Immature natural killer cell (primary cell): ENCODE results near the gene ERCC5. TPM values are rescaled to one million over a fixed set of nuclear protein-coding genes. Genes with fewer than 3 reads are reported as not detected.

Experiments used
- DNase-seq, 3 donors: peaks; one replicate each; pipeline ENCODE4 v3.0.0; 2022; ENCODE audit warnings: mixed read lengths in 1 of 3
- H3K27ac Mint-ChIP-seq, 6 donors: one replicate each; pipeline ENCODE4 v1.8.0; 2020; ENCODE audit warnings: mixed read lengths in 6 of 6, mild to moderate bottlenecking in 5 of 6, inconsistent platforms in 4 of 6, moderate library complexity in 3 of 6
- H3K27me3 Mint-ChIP-seq, 3 donors: one replicate each; pipeline ENCODE4 v1.8.0; 2020 to 2021; ENCODE audit warnings: low read depth in 3 of 3, mild to moderate bottlenecking in 3 of 3, mixed read lengths in 3 of 3, moderate library complexity in 3 of 3, inconsistent platforms in 1 of 3
- H3K36me3 Mint-ChIP-seq, 3 donors: one replicate each; pipeline ENCODE4 v1.8.0; 2020; ENCODE audit warnings: mixed read lengths in 3 of 3, inconsistent platforms in 2 of 3, mild to moderate bottlenecking in 2 of 3
- H3K4me1 Mint-ChIP-seq, 2 donors: one replicate each; pipeline ENCODE4 v1.8.0; 2020; ENCODE audit warnings: inconsistent platforms in 2 of 2, mild to moderate bottlenecking in 2 of 2, mixed read lengths in 2 of 2, moderate library complexity in 1 of 2
- H3K4me3 Mint-ChIP-seq, 5 donors: one replicate each; pipeline ENCODE4 v1.8.0; 2020; ENCODE audit warnings: mild to moderate bottlenecking in 5 of 5, mixed read lengths in 5 of 5, inconsistent platforms in 3 of 5, moderate library complexity in 3 of 5
- H3K9me3 Mint-ChIP-seq, 6 donors: one replicate each; pipeline ENCODE4 v1.8.0; 2020; ENCODE audit warnings: mild to moderate bottlenecking in 6 of 6, mixed read lengths in 6 of 6, inconsistent platforms in 4 of 6, moderate library complexity in 3 of 6
- polyA plus RNA-seq, 3 donors: library from polyadenylated mRNA; unstranded; fragments of 300-500 nt; fragmentation: Illumina TruSeq; gene quantifications; one replicate each; pipeline ENCODE4 v1.2.3, GENCODE V29; 2021

Gene ERCC5
- polyA plus RNA-seq, 3 donors from 2014 or later: 24.2 to 67.6 (median 36.3) TPM

GRCh38 chr13:102852556-102852955 is 6.7 kb downstream of the ERCC5 start:
- Mint-ChIP-seq H3K4me3 (no peak overlapping the region), H3K27ac (peak overlapping the region in 4 of 6 donors; percentile 7 to 87 (median 72)), H3K4me1 (peaks cover 45 to 83% of the 10 kb centered on the region in 2 donors), H3K9me3 (no peaks in the 10 kb centered on the region), H3K27me3 (peaks cover 0 to 1% (median 0%) of the 10 kb centered on the region in 3 donors), H3K36me3 (peaks cover 8 to 33% (median 20%) of the 10 kb centered on the region in 3 donors)
- DNase-seq: no peak

GRCh38 chr13:102854675-102855074 is 8.8 kb downstream of the ERCC5 start:
- peak in 2 of 3 donors; percentile 24 to 36 for DNase-seq
- Mint-ChIP-seq H3K27me3 (peaks cover 0 to 1% (median 0%) of the 10 kb centered on the region in 3 donors), H3K4me1 (peaks cover 34 to 74% of the 10 kb centered on the region in 2 donors), H3K36me3 (peaks cover 12 to 52% (median 34%) of the 10 kb centered on the region in 3 donors), H3K4me3 (peak overlapping the region in 4 of 5 donors; percentile 38 to 75 (median 62)), H3K9me3 (no peaks in the 10 kb centered on the region), H3K27ac (peak overlapping the region in 5 of 6 donors; percentile 78 to 95 (median 92))

- no peaks in the 10 kb centered on the region for H3K9me3 Mint-ChIP-seq
These were observed 10.7 kb downstream of the ERCC5 start for GRCh38 chr13:102856557-102856956.

GRCh38 chr13:102862624-102863210 is 16.9 kb downstream of the ERCC5 start:
- H3K27me3 Mint-ChIP-seq: peaks cover 0 to 3% (median 0%) of the 10 kb centered on the region in 3 donors
- peak overlapping the region in 2 of 6 donors; percentile 3 to 17 for H3K27ac Mint-ChIP-seq
- H3K36me3 Mint-ChIP-seq: peaks cover 12 to 78% (median 50%) of the 10 kb centered on the region in 3 donors
- H3K4me1 Mint-ChIP-seq: peaks cover 23 to 54% of the 10 kb centered on the region in 2 donors
- DNase-seq: no peak
- H3K4me3 Mint-ChIP-seq: no peak overlapping the region
- H3K9me3 Mint-ChIP-seq: no peaks in the 10 kb centered on the region

More at GRCh38 chr13:102856557-102856956, 10.7 kb downstream of the ERCC5 start:
- Mint-ChIP-seq H3K27ac (no peak overlapping the region), H3K27me3 (peaks cover 0 to 1% (median 0%) of the 10 kb centered on the region in 3 donors), H3K4me3 (no peak overlapping the region), H3K4me1 (peaks cover 25 to 65% of the 10 kb centered on the region in 2 donors), H3K36me3 (peaks cover 13 to 60% (median 39%) of the 10 kb centered on the region in 3 donors)
- DNase-seq: no peak

- Mint-ChIP-seq H3K4me1 (peaks cover 23 to 50% of the 10 kb centered on the region in 2 donors), H3K9me3 (no peaks in the 10 kb centered on the region), H3K27ac (peak overlapping the region in 1 of 6 donors; percentile 35), H3K36me3 (peaks cover 16 to 74% (median 50%) of the 10 kb centered on the region in 3 donors), H3K27me3 (peaks cover 0 to 3% (median 0%) of the 10 kb centered on the region in 3 donors), H3K4me3 (no peak overlapping the region)
- DNase-seq: no peak
These were observed 17.8 kb downstream of the ERCC5 start for GRCh38 chr13:102863590-102863989.

GRCh38 chr13:102868366-102868936 is 22.6 kb downstream of the ERCC5 start:
- H3K4me3 Mint-ChIP-seq: no peak overlapping the region

GRCh38 chr13:102869948-102870676 is 24.3 kb downstream of the ERCC5 start:
- Mint-ChIP-seq H3K27me3 (peaks cover 0 to 3% (median 0%) of the 10 kb centered on the region in 3 donors), H3K4me1 (peaks cover 18 to 29% of the 10 kb centered on the region in 2 donors), H3K36me3 (peaks cover 12 to 49% (median 34%) of the 10 kb centered on the region in 3 donors), H3K9me3 (no peaks in the 10 kb centered on the region), H3K4me3 (no peak overlapping the region), H3K27ac (peak overlapping the region in 5 of 6 donors; percentile 19 to 82 (median 73))
- DNase-seq: no peak

More at GRCh38 chr13:102868366-102868936, 22.6 kb downstream of the ERCC5 start:
- no peak for DNase-seq
- no peaks in the 10 kb centered on the region for H3K9me3 Mint-ChIP-seq
- peak overlapping the region in 2 of 6 donors; percentile 20 to 43 for H3K27ac Mint-ChIP-seq
- peaks cover 0 to 3% (median 0%) of the 10 kb centered on the region in 3 donors for H3K27me3 Mint-ChIP-seq
- H3K4me1 Mint-ChIP-seq: peaks cover 32 to 42% of the 10 kb centered on the region in 2 donors
- H3K36me3 Mint-ChIP-seq: peaks cover 12 to 54% (median 39%) of the 10 kb centered on the region in 3 donors

- peaks cover 13 to 50% (median 36%) of the 10 kb centered on the region in 3 donors for H3K36me3 Mint-ChIP-seq
- H3K27ac Mint-ChIP-seq: peak overlapping the region in 5 of 6 donors; percentile 46 to 82 (median 73)
- no peaks in the 10 kb centered on the region for H3K9me3 Mint-ChIP-seq
- peaks cover 14 to 23% of the 10 kb centered on the region in 2 donors for H3K4me1 Mint-ChIP-seq
- H3K4me3 Mint-ChIP-seq: no peak overlapping the region
- peak; percentile 23 to 37 (median 34) for DNase-seq
- peaks cover 0 to 3% (median 0%) of the 10 kb centered on the region in 3 donors for H3K27me3 Mint-ChIP-seq
These were observed 25.0 kb downstream of the ERCC5 start for GRCh38 chr13:102870677-102871415.

- Mint-ChIP-seq H3K9me3 (no peaks in the 10 kb centered on the region), H3K36me3 (peaks cover 17 to 49% (median 39%) of the 10 kb centered on the region in 3 donors), H3K27me3 (peaks cover 0 to under 1% (median 0%) of the 10 kb centered on the region in 3 donors), H3K4me1 (peaks cover 14 to 22% of the 10 kb centered on the region in 2 donors), H3K4me3 (no peak overlapping the region), H3K27ac (peak overlapping the region in 2 of 6 donors; percentile 2 to 24)
- DNase-seq: no peak
These were observed 26.3 kb downstream of the ERCC5 start for GRCh38 chr13:102872131-102872530.

- Mint-ChIP-seq H3K36me3 (peaks cover 15 to 49% (median 35%) of the 10 kb centered on the region in 3 donors), H3K9me3 (no peaks in the 10 kb centered on the region), H3K27ac (peak overlapping the region in 4 of 6 donors; percentile 9 to 80 (median 44)), H3K4me1 (peaks cover 14 to 22% of the 10 kb centered on the region in 2 donors), H3K4me3 (no peak overlapping the region), H3K27me3 (no peaks in the 10 kb centered on the region)
- DNase-seq: no peak
These were observed 26.7 kb downstream of the ERCC5 start for GRCh38 chr13:102872531-102872930.

GRCh38 chr13:102873653-102874052 is 27.8 kb downstream of the ERCC5 start:
- Mint-ChIP-seq H3K36me3 (peaks cover 9 to 51% (median 29%) of the 10 kb centered on the region in 3 donors), H3K27ac (peak overlapping the region in 1 of 6 donors; percentile 42), H3K9me3 (no peaks in the 10 kb centered on the region), H3K27me3 (no peaks in the 10 kb centered on the region), H3K4me3 (no peak overlapping the region), H3K4me1 (peaks cover 14 to 22% of the 10 kb centered on the region in 2 donors)
- no peak for DNase-seq

GRCh38 chr13:102875256-102875655 is 29.4 kb downstream of the ERCC5 start:
- H3K4me3 Mint-ChIP-seq: no peak overlapping the region
- H3K27ac Mint-ChIP-seq: no peak overlapping the region
- H3K27me3 Mint-ChIP-seq: no peaks in the 10 kb centered on the region
- no peaks in the 10 kb centered on the region for H3K9me3 Mint-ChIP-seq
- peaks cover 9 to 46% (median 28%) of the 10 kb centered on the region in 3 donors for H3K36me3 Mint-ChIP-seq
- H3K4me1 Mint-ChIP-seq: peaks cover 9 to 20% of the 10 kb centered on the region in 2 donors
- DNase-seq: no peak

GRCh38 chr13:102877303-102877702 is 31.5 kb downstream of the ERCC5 start:
- Mint-ChIP-seq H3K4me1 (peaks cover 2 to 9% of the 10 kb centered on the region in 2 donors), H3K9me3 (no peaks in the 10 kb centered on the region), H3K27me3 (no peaks in the 10 kb centered on the region), H3K27ac (peak overlapping the region in 1 of 6 donors; percentile 20), H3K4me3 (no peak overlapping the region), H3K36me3 (peaks cover 9 to 38% (median 22%) of the 10 kb centered on the region in 3 donors)
- no peak for DNase-seq
